Measurements from ENCODE around the gene KLK1.

- TF ChIP-seq POLR2A (IDR thresholded peaks at IDR 0.05): no peak
- TF ChIP-seq, protein P1, sequence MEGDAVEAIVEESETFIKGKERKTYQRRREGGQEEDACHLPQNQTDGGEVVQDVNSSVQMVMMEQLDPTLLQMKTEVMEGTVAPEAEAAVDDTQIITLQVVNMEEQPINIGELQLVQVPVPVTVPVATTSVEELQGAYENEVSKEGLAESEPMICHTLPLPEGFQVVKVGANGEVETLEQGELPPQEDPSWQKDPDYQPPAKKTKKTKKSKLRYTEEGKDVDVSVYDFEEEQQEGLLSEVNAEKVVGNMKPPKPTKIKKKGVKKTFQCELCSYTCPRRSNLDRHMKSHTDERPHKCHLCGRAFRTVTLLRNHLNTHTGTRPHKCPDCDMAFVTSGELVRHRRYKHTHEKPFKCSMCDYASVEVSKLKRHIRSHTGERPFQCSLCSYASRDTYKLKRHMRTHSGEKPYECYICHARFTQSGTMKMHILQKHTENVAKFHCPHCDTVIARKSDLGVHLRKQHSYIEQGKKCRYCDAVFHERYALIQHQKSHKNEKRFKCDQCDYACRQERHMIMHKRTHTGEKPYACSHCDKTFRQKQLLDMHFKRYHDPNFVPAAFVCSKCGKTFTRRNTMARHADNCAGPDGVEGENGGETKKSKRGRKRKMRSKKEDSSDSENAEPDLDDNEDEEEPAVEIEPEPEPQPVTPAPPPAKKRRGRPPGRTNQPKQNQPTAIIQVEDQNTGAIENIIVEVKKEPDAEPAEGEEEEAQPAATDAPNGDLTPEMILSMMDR (IDR thresholded peaks at IDR 0.05): no peak
Observed at GRCh38 chr19:50829801-50830200, 6.2 kb upstream of the KLK1 start.

Measured in esophagus squamous epithelium (tissue), 4 donors.